GM12864 (cell line): ENCODE measurements around the gene ITIH5.

Experiments
- DNase-seq: peaks from one replicate; pipeline ENCODE4 v3.0.0-alpha.2; 2011; ENCODE audit warnings: low read depth
- H3K4me3 ChIP-seq: 2 replicates; pipeline ENCODE4 v1.5.1; 2011; ENCODE audit warnings: mild to moderate bottlenecking, low read depth, low read length, control low read depth
- CTCF ChIP-seq: IDR thresholded peaks from 2 replicates; pipeline ENCODE4 v1.5.1; 2011; ENCODE audit warnings: low read depth, mild to moderate bottlenecking, moderate library complexity, low read length, control low read depth, inconsistent platforms; ENCODE audit errors: missing control alignments

Gene ITIH5

GRCh38 chr10:7551289-7551688 lies 115.5 kb downstream of the ITIH5 start:
- H3K4me3 ChIP-seq = no peak overlapping the region
- no peak for DNase-seq
- TF ChIP-seq CTCF = no peak

- no peak for TF ChIP-seq CTCF
- DNase-seq = no peak
- H3K4me3 ChIP-seq = no peak overlapping the region
These were observed 116.8 kb downstream of the ITIH5 start for GRCh38 chr10:7550013-7550412.

- no peak for TF ChIP-seq CTCF
- H3K4me3 ChIP-seq = no peak overlapping the region
- no peak for DNase-seq
These were observed 118.9 kb downstream of the ITIH5 start for GRCh38 chr10:7547829-7548228.

- H3K4me3 ChIP-seq = no peak overlapping the region
- TF ChIP-seq CTCF = no peak
- DNase-seq = no peak
These were observed 119.6 kb downstream of the ITIH5 start for GRCh38 chr10:7547206-7547605.

GRCh38 chr10:7546385-7546967 lies 120.3 kb downstream of the ITIH5 start:
- DNase-seq = no peak
- no peak for TF ChIP-seq CTCF
- H3K4me3 ChIP-seq = no peak overlapping the region

- H3K4me3 ChIP-seq = no peak overlapping the region
- TF ChIP-seq CTCF = no peak
- DNase-seq = no peak
These were observed 121.0 kb downstream of the ITIH5 start for GRCh38 chr10:7545792-7546191.

- DNase-seq = no peak
- no peak overlapping the region for H3K4me3 ChIP-seq
- no peak for TF ChIP-seq CTCF
These were observed 121.5 kb downstream of the ITIH5 start for GRCh38 chr10:7545261-7545660.
